Pancreas (tissue), 10 donors: ENCODE measurements around the gene TLX2. TPM values are rescaled to one million over a fixed set of nuclear protein-coding genes. Genes with fewer than 3 reads are reported as not detected.

Experiments
- ATAC-seq, 4 donors: fragments of 200-7000 bp; cut with Tn5 transposase; one replicate each; pipeline versions ENCODE4 v1.8.0 to v1.9.1; 2020; ENCODE audit warnings: mild to moderate bottlenecking in 4 of 4, moderate library complexity in 4 of 4
- DNase-seq, 6 donors: peaks; one replicate each; pipeline ENCODE4 v3.0.0-alpha.2; 2020
- FAIRE-seq: peaks from 2 replicates; lab custom pipeline; 2012; peaks lifted over from hg19 to GRCh38; lab: Jason Lieb, UNC
- H3K27ac ChIP-seq, 4 donors: fragments of 200-600 bp; sonication (generic); 1 replicate in 3 of 4; 2 replicates in 1 of 4; pipeline versions ENCODE4 v1.5.0 to v1.8.0; 2020
- H3K27me3 ChIP-seq, 4 donors: fragments of 200-600 bp; one replicate each; pipeline ENCODE4 v1.8.0; 2021
- H3K36me3 ChIP-seq, 3 donors: fragments of 200-600 bp; sonication (generic) in 1 of 3; one replicate each; pipeline versions ENCODE4 v1.5.0 to v1.8.0; 2020 to 2021
- H3K4me1 ChIP-seq, 3 donors: fragments of 200-600 bp; one replicate each; pipeline ENCODE4 v1.8.0; 2021
- H3K4me3 ChIP-seq, 4 donors: fragments of 200-600 bp; sonication (generic) in 2 of 4; one replicate each; pipeline versions ENCODE4 v1.5.0 to v1.8.0; 2020 to 2021
- H3K9me3 ChIP-seq, 4 donors: fragments of 200-600 bp; one replicate each; pipeline ENCODE4 v1.8.0; 2021
- WGBS, 2 donors: extraction: QIAGEN DNeasy Blood & Tissue Kit; methylation state at CpG; one replicate each; pipeline ENCODE4 v1.1.7; 2013; 5-methylcytosine and 5-hydroxymethylcytosine counted together
- intact Hi-C, 3 donors: fragments of 100-400 bp; cut with DNase I; formaldehyde crosslinking; loops; one replicate each; pipeline versions ENCODE4 v1.11.1 to v1.14.2; 2022
- polyA plus RNA-seq, 2 donors: library from polyadenylated mRNA; stranded (reverse); fragments of 200-250 nt; gene quantifications; one replicate each; pipeline ENCODE4 v1.2.3, GENCODE V29; 2013
- total RNA-seq, 6 donors: library from RNA; stranded (reverse); fragmentation: NEBNext Ultra II Directional in 4 of 6; extraction: Animal tissue kit (Norgen Biotek cat#: 25700) in 4 of 6; gene quantifications; one replicate each; pipeline versions ENCODE4 v1.2.1 to v1.2.4, GENCODE V29; 2021 to 2023
- TF ChIP-seq, protein P1 (sequence below), 4 donors: fragments of 200-600 bp; sonication (generic) in 3 of 4; IDR thresholded peaks; one replicate each; pipeline versions ENCODE4 v1.5.0 to v1.8.0; 2021; ENCODE audit warnings: antibody characterized with exemption in 4 of 4
- donor health status: healthy with polysubstance abuse.
- donor health status: DM: no; HTN: no; CAD: no; lungs with moderate emphysema.
- donor health status: DM: no; HTN: no; CAD: no.
- donor health status: control.
- donor health status: control.
- donor health status: Bipolar disorder and iron deficiency.
- donor health status: DM: yes; HTN: yes; CAD: no.
- donor health status: DM: no; HTN: no; CAD: no.
- donor health status: DM: no; HTN: no; CAD: no.
- donor health status: DM: yes; HTN: yes; CAD: no.

TLX2 gene
- total and polyA plus RNA-seq, 8 donors: 0.12 TPM; not detected in 7

DNA sequence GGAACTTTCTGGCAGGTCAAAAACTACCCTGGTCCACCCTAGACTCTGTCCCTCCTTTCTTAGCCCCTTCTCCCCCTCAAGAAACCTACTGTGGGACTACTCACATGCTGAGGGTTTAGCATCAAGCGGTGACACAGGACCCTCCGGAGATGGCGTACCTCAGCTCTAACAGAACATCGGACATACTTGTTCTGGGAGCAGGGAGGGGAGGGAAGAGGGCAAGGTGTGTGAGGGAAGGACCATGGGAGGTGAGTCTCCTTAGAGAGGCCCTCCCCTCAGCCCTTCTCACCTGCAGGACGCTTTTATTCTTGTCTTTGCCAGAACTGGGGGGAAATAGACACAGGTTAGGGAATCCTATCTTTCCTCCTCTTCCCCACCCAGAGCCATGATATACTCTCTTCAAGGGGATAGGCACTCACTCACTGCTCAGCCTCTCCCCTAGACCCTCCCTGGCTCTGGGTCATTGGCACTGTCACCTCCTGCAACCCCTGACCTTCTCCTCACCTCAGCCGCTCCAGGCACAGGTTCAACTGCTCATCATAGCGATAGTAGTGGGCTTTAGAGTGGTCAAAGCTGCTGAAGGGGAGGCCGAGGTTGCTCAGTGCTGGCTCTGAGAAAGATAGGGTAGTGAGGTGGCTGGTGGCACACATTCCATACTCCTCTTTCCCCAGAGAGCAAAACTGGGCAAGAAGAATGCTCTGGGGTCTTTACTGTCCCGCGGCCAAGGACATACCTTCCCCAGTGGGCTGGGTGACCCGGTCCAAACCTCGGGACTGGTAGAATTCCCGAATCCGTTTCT, 8.6 kb upstream of the TLX2 start:
- TF ChIP-seq, protein P1, sequence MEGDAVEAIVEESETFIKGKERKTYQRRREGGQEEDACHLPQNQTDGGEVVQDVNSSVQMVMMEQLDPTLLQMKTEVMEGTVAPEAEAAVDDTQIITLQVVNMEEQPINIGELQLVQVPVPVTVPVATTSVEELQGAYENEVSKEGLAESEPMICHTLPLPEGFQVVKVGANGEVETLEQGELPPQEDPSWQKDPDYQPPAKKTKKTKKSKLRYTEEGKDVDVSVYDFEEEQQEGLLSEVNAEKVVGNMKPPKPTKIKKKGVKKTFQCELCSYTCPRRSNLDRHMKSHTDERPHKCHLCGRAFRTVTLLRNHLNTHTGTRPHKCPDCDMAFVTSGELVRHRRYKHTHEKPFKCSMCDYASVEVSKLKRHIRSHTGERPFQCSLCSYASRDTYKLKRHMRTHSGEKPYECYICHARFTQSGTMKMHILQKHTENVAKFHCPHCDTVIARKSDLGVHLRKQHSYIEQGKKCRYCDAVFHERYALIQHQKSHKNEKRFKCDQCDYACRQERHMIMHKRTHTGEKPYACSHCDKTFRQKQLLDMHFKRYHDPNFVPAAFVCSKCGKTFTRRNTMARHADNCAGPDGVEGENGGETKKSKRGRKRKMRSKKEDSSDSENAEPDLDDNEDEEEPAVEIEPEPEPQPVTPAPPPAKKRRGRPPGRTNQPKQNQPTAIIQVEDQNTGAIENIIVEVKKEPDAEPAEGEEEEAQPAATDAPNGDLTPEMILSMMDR (IDR thresholded peaks at IDR 0.05): no peak
- H3K4me3 ChIP-seq: peak overlapping the region in 2 of 4 donors; percentile 65 to 89

DNA sequence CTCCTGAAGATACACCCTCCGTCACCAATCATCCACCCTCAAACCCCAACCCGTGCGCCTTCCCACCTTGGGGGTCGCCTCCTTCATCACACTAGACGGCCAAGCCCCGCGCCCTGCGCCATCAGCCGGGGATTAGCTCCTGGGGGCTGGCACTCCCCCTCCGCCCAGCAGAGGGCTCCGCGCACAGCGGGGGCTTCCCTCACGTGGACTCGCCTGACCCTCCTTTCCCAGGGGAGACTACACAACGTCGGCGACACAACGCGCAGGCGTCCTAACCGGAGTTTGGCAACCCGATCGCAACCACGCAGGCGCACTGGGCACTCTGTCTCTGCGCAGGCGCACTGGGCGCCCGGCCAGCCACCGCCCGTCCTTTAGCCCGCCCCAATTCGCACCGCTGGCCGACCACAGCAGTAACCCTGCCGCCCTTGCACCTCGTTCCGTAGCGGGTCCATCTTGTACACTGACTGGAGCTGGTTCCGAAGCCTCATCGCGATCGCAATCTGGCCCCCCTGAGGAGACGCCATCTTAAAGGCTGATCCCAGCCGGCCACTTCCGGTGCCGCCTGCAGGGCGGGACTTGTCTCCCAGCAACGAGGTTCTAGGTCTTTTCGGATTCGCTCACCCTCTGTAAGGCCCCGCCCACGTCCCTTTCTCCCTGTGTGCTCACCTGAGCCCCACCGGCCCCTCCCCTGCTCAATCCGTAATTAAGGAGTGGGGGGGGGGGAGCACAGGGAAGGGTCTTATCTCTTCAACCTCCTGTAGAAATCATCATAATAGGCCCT, 6.9 kb upstream of the TLX2 start, which contains the start of gene PCGF1:
Gene PCGF1 (minus strand): TSS at position 551 of the 781 bp plus-strand sequence. CDS start 27 bp downstream, at position 524.
- H3K4me1 ChIP-seq: peaks cover 6 to 29% (median 11%) of the 10 kb centered on the region in 3 donors
- intact Hi-C loops: no loop called here
- DNase-seq: peak; percentile 98 to 100 (median 99)
- FAIRE-seq: no peak
- 0 to 1% methylated on average over 55 to 56 of the region's 56 CpGs for WGBS, 2 donors
- no peaks in the 10 kb centered on the region for H3K9me3 ChIP-seq
- no peaks in the 10 kb centered on the region for H3K36me3 ChIP-seq
- ATAC-seq: peak; percentile 93 to 97 (median 94)
- peak within 1 kb of the TSS; percentile 91 to 98 (median 94) for H3K27ac ChIP-seq
- H3K27me3 ChIP-seq: peaks cover 0 to 7% (median 0%) of the 10 kb centered on the region in 4 donors
- H3K4me3 ChIP-seq: peak within 1 kb of the TSS; percentile 64 to 89 (median 69)
- TF ChIP-seq, protein P1 (IDR thresholded peaks at IDR 0.05): no peak

More for the DNA sequence above, 8.6 kb upstream of the TLX2 start:
- Histone ChIP-seq H3K27me3 (no peaks in the 10 kb centered on the region), H3K4me1 (peaks cover 6 to 29% (median 11%) of the 10 kb centered on the region in 3 donors), H3K27ac (no peak overlapping the region), H3K9me3 (no peaks in the 10 kb centered on the region), H3K36me3 (no peaks in the 10 kb centered on the region)
- FAIRE-seq: no peak
- no peak for ATAC-seq
- WGBS, 2 donors: 87 to 93% methylated on average over 14 of the region's 14 CpGs
- no peak for DNase-seq
- intact Hi-C loops: no loop called here

DNA sequence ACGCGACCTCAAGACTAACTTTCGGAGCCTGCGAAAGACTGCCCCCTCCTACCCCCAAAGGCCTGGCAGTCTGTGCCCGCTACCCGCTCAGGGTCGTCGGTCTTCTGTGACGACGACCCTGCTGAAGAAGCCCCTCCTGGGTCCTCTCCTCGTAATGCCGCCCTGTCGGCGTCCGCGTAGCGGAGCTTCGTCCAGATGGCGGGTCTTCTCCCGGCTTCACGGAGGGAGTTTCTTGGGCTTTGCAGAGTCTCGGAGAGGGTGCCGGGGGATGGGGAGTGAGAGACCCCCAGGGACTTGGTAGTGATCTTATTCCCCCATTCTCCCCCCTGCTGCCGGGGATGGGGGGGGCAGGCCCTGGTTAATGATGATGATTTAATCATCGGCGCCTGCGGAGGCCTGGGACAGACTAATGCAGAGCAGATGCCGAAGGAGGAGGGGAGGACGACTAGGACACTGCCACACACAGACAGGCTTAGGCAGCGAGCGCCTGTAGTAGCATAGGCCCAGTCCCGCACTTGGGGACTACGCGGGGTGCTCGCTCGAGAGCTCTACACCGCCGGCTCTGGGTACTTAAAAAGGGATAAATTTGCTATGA, 6.2 kb upstream of the TLX2 start:
- WGBS, 2 donors: 7 to 12% methylated on average over 38 of the region's 38 CpGs
- peak overlapping the region; percentile 91 to 98 (median 94) for H3K27ac ChIP-seq
- no peaks in the 10 kb centered on the region for H3K36me3 ChIP-seq
- peak; percentile 16 to 43 (median 27) for ATAC-seq
- H3K27me3 ChIP-seq: peaks cover 0 to 11% (median under 1%) of the 10 kb centered on the region in 4 donors
- intact Hi-C loops: no loop called here
- no peaks in the 10 kb centered on the region for H3K9me3 ChIP-seq
- TF ChIP-seq, protein P1 (IDR thresholded peaks at IDR 0.05): no peak
- FAIRE-seq: no peak
- H3K4me3 ChIP-seq: peak overlapping the region; percentile 64 to 89 (median 69)
- peak in 3 of 6 donors; percentile 43 to 67 (median 63) for DNase-seq
- peaks cover 6 to 29% (median 11%) of the 10 kb centered on the region in 3 donors for H3K4me1 ChIP-seq

DNA sequence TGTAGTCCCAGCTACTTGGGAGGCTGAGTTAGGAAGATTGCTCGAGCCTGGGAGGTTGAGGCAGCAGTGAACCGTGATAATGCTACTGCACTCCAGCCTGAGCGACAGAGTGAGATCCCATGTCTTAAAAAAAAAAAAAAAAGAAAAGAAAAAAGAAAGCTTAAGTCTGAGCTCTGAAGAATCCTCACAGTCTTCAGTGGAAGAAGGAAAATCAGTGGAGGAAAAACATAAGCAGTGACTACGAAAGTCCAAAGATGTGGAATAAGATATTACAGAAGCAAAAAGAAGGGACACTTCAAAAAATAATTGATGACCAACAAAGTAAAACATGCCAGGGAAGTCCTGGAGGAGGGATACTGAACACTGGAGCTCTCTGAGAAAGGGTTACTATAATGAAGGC, 4.0 kb upstream of the TLX2 start:
- no peak for ATAC-seq
- H3K27me3 ChIP-seq: peaks cover 0 to 33% (median 7%) of the 10 kb centered on the region in 4 donors
- TF ChIP-seq, protein P1 (IDR thresholded peaks at IDR 0.05): no peak

More for the DNA sequence above, 4.0 kb upstream of the TLX2 start:
- FAIRE-seq: no peak
- no peaks in the 10 kb centered on the region for H3K36me3 ChIP-seq
- H3K9me3 ChIP-seq: no peaks in the 10 kb centered on the region
- 77 to 87% methylated on average over 4 of the region's 4 CpGs for WGBS, 2 donors
- no peak for DNase-seq
- intact Hi-C loops: no loop called here
- H3K4me1 ChIP-seq: peaks cover 6 to 20% (median 11%) of the 10 kb centered on the region in 3 donors
- no peak overlapping the region for H3K27ac ChIP-seq
- no peak overlapping the region for H3K4me3 ChIP-seq
